Skin epidermis (tissue), 12 donors: ENCODE measurements around the gene KMO.

ENCODE experiments used
- H3K27ac ChIP-seq, 21 experiments: fragments of 200-600 bp; sonication (generic) in 11 of 21; one replicate each; pipeline ENCODE4 v1.5.0; 2020; ENCODE audit warnings: mild to moderate bottlenecking in 3 of 21, inconsistent platforms in 2 of 21, moderate library complexity in 2 of 21
- H3K4me3 ChIP-seq, 7 experiments: fragments of 200-600 bp; sonication (generic) in 2 of 7; one replicate each; pipeline ENCODE4 v1.5.0; 2020; ENCODE audit warnings: inconsistent platforms in 2 of 7, mild to moderate bottlenecking in 2 of 7, moderate library complexity in 1 of 7

KMO gene

DNA sequence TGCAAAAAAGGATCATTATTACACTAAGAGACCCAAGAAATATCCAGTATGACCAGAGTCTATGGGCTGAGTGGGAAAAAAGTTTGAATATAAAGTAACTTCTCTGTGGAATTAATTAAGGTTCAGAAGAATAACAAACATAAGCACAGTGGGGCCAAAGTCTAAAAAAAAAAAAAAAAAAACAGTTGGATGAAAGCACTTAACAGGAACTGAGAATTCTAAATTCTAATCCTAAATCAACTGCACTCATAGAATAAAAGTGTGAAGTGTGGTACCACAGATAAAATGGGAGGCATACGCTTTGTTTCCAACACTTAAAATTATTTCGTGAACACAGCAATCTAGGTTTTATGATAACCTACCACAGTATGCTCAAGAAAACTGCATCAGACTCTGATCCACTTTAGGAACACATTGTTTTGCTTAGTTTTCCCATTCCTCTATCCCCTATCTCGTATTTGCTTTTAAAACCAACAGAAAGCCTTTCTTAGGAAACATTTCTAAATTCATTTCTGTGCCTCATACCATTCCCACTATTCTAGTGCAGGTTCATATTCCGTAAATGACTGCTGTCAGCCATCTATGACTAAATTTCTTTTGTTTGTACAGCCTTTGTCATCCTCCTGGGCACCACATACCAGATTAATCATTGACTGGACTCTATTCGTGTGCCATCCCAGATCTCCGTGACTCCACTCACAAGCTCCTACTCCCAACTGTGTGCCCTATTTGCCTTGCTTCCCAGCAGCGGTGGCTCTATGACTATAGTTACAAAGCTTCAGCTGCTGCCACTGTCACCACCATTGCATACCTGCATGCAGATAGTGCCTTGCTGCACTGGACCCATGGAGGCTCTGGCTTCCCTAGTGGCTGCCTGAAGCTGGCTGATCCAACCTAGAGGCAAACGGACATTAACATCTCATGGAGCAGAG is 83.1 kb downstream of the KMO start:
- no peak overlapping the region for H3K4me3 ChIP-seq
- no peak overlapping the region for H3K27ac ChIP-seq

DNA sequence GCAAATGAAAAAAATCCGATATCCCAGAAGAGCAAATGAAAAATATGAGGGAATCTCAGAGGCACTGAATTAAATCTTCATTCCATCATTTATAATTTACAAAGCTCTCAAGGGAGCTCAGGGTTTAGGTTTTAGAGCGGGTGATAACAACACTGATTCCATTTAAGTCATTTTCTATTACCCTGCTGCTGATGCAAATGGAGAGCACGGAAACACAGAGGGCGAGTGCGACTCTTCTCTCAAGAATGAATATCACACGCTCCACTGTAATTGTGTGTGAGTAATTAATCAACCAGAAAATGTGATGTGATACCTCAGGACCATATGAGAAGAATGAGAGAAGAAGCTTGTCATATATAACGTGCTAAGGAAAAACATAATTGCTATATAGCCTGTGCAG is 85.2 kb downstream of the KMO start:
- Histone ChIP-seq H3K27ac (no peak overlapping the region), H3K4me3 (no peak overlapping the region)

DNA sequence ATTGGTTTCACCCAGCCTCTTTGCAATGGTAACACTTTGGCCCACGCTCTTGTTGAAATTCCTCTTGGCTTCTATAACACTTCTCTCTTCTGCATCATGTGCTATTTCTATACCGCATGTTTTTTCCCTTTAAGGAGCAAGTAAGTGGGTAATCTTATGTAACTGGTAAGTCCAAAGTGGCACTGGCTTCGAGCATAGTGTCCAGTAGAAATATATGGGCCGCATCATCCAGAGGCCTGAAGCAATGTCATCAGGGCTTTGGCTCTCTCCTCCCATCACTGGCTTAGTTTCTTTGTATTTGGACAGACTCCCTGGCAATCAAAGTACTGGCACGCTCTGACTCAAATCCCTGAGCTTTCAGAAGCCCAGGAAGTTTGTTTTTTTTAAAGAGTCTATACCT is 90.5 kb downstream of the KMO start:
- H3K4me3 ChIP-seq, result no peak overlapping the region

DNA sequence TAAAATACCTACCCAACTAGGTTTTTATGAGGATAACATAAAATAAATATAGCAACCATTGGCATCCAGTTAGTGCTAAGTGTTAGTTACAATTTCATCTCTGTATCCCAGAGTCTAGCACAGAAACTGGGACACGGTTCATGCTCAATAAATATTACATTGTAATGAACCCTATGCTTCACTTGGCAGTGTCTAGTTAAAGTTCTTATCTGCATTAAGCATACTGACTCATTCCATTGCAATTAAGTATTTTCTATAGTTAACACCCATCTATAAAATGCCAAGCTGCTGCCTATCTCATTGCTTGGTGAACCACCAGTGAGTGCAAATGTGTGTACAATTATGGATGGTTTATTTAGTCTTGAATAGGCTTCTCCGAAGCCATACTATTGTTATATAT is 92.8 kb downstream of the KMO start:
- no peak overlapping the region for H3K27ac ChIP-seq
- H3K4me3 ChIP-seq, result no peak overlapping the region

More for the DNA sequence above, 90.5 kb downstream of the KMO start:
- H3K27ac ChIP-seq, result no peak overlapping the region

DNA sequence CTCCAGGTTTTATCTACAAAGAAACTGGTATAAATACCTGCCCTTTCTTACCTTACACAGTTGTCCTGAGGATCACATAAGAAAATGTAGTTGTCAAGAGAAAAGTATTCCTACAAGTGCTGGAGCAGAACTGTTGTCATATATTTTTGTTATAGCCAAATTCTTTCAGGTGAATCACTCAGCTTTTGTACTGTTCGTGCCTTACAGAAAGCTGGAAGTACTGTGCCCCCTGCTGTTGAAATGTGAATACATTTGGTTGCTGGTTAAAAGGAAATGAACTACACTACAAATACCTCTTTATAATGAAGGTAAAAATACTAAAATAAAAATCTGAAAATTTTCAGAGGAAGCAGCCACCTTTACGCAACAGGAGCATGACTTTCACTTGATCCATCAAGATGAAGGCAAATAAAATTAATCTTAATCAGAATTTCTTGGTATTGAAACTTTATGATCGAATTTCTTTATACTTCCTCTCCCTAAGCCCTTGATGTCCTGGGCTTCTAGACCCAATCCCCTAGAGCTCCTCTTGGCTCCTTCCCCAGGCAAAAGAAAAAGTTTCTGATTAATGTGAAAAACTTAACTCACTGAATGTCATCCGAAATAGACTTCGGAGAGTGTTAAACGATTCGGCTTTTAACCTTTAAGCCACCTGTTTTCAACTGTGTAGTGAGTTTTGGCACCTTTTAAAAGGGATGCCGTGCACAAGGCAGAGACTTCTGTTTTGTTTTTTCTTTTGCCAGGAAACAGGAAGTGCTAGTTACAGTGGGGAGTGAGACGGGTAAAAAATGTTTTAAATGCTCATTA is 95.5 kb downstream of the KMO start:
- Histone ChIP-seq H3K27ac (peak overlapping the region in 1 of 21 experiments; percentile 44), H3K4me3 (no peak overlapping the region)

DNA sequence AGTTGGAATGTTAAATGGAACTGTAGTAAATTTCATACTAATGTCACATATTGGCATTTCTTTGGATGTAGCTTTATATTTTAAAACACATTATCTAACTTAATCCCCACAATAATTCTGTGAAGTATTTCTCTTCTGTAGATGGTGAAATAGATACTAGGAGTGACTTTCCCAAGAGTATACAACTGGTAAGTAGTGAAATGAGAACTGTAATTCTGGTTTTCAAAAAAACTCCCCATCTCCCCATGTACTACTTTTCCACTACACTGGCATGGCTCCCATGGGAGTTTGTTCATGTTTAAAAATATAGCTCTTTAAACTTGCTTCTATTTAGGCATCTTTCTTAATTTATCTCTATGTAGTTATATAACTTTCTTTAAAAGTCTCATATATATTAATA is 97.8 kb downstream of the KMO start:
- H3K27ac ChIP-seq, result no peak overlapping the region

DNA sequence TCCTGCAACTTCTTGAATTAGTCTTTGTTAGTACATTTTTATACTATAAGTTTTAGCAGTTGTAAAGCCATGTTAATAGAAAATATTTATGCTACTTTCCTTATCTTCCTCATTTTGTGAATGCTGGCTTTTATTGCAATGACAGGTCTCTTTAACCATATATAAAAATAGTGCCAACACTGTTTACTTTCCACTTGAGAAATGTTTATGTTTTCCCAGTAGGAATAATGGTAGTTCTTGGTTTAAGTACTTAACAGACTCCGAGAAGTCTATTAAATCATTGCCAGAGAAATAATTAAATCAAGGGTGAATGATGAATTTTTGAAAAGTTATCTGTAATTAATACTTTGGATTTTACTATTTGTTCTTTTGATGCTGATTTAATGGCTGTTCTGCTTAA is 98.3 kb downstream of the KMO start:
- no peak overlapping the region for H3K4me3 ChIP-seq
- H3K27ac ChIP-seq, result no peak overlapping the region

More for the DNA sequence above, 97.8 kb downstream of the KMO start:
- no peak overlapping the region for H3K4me3 ChIP-seq

DNA sequence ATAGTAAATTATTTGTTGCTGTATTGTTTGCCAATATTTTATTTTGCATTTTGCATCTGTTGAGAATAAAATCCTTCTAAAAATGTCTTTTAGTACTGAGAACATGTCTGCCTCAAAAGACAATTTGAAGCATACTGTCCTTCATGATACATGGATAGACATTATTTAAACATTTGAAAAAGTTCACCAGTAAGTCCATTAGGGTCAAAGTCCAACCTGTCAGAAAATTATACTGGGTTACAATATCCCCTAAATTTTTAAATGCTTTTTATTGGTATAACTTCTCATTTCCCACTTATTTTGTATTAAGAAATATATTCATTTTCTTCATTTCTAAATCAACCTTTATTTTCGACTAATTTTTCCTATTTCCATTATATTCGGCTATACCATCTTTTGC is 98.7 kb downstream of the KMO start:
- H3K4me3 ChIP-seq, result no peak overlapping the region
- H3K27ac ChIP-seq, result no peak overlapping the region

DNA sequence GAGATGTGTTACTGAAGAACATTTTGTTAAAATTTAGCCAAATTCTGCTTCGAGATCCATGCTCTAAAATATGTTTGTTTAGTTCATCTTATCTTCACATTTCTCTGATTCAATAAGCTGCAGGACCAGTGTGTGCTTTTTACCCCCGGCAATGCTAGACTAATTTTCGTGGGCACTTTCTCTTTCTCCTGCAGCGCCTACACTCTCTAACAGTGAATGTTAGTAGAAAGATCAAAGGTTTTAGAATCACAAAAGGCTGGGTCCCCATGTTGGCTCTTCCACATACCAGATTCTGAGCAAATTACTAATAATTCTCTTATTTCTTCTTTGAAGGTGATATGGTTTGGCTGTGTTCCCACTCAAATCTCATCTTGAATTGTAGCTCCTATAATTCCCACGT is 99.5 kb downstream of the KMO start:
- Histone ChIP-seq H3K4me3 (no peak overlapping the region), H3K27ac (no peak overlapping the region)

DNA sequence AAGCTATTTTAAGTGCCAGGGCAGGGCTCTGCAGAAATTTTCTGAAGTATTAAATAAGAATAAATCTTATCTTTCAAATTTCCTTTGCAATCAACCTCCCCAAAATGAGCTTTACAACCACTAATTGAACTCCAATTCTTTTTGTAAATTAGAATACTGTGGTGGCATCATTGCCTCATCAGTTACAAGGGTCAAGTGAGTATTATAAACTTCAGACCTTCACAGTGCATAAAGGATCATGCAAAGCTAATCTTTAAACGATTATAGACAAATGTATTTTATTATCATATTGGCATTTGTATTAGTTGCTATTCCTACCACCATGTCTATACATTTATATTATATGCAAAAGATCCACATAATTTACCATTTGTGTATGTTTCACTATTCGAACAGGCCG is 100.8 kb downstream of the KMO start:
- Histone ChIP-seq H3K4me3 (no peak overlapping the region), H3K27ac (no peak overlapping the region)

DNA sequence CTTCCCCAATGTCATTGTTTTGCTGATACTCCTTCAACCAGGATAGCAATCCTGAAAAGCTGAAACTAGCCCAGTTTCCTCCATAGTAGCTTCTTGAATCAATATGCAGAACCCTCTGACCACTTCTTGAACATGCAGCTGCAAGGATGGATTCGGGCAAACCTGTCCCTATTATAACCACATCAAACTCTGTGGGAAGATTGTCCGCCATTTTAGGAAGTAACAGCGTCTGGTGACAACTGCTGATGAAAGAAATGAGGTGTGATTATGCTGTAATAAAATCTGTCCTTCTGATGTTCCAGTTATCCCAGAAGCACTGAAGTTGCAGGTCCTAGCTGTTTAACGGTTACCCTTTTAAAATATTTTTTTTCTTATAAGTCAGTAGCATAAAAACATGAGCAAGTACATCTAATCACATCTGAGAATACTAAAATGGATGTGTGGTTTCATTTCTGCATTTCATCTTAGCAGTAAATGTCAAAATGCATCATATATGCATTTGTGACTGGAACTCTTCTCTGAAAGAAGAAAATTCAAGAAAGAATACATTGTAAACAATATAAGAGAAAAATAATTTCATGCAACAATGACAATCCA is 103.5 kb downstream of the KMO start:
- H3K27ac ChIP-seq, result no peak overlapping the region
- no peak overlapping the region for H3K4me3 ChIP-seq

DNA sequence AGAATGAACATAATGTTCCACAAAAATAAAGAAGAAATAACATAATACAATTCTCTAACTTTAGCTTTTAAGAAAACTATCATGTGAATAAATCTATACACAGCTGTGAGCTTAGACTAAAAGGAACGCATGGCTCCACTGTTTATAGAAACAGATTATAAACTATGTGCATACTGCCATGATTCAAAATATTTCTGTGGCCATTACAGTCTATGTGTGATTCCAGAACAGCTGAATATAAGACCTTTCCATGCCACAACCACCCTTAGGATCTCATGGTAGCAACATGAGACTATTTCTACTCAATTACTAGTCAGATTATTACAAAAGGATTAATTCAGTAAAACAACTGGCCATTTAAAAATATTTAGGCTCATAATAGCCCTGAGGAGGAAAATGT is 104.1 kb downstream of the KMO start:
- Histone ChIP-seq H3K27ac (no peak overlapping the region), H3K4me3 (no peak overlapping the region)

DNA sequence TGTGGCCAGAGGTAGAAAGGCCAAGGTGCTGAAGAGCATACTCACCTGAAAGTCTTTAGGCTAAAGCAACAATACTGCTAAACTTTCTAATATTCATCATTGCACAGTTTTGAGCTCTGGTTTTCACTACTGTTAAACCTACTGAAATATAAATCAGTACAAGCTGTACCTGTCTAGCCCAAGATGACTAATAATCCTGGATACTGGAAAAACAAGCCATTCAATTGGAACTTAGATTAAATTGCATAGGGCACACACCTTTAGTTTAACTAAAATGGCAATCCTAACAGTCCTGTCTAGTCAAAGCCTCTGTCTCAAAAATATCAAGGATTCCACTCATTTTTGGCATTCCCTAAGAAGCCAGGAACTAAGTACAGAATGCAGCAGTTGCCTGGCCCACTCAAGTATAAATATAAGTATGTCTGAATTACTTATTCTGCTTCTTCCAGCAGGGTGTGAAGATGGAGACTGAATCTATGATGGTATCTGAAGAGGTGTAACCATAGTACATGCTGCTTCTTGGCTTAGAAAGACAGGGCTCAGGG is 104.9 kb downstream of the KMO start:
- Histone ChIP-seq H3K27ac (no peak overlapping the region), H3K4me3 (no peak overlapping the region)

DNA sequence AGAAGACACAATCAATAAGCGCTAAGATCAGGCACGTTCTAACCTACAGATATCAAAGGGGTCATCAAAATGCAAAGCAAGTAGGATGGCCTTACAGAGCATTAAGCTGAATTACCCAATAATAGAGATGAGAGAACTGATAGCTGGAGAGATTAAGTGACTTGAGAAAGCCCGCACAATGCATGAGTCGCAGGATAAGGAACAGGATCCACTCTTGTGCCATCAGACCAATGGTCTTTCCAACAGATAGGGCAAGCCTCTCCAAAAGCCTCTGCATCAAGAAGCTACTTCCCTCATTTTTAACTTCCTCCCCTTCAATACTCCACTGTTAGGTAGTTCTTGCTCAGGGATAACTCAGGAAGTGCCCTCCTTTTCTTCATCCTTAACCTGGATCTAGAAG is 105.4 kb downstream of the KMO start:
- Histone ChIP-seq H3K4me3 (no peak overlapping the region), H3K27ac (no peak overlapping the region)

DNA sequence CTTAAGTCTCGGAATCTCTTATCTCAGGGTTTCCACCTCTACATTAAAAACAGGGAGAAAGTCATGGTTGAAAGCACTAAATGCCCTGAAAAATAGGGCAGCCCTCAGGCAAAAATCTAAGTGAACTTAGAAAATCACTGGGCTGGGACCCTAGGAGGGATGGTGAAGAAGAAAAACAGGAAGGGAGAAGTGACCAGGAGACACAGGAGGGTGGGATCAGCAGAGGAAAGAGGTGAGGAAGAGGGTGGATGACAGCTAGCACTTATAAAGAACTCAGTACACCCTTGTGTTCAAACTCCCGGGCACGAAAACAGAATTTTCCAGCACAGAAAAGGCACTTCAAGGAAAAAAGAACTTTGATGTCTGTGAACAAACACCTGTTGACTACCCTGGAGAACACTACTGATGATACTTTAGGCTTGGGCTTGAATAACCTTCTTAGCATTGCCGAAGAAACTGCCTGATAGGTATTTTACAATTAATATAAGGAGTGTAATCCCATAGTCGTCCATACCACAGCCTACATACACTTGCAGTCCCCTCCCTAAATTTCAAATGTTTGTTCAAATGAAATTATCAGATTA is 106.0 kb downstream of the KMO start:
- Histone ChIP-seq H3K4me3 (peak overlapping the region in 1 of 7 experiments; percentile 0), H3K27ac (no peak overlapping the region)

DNA sequence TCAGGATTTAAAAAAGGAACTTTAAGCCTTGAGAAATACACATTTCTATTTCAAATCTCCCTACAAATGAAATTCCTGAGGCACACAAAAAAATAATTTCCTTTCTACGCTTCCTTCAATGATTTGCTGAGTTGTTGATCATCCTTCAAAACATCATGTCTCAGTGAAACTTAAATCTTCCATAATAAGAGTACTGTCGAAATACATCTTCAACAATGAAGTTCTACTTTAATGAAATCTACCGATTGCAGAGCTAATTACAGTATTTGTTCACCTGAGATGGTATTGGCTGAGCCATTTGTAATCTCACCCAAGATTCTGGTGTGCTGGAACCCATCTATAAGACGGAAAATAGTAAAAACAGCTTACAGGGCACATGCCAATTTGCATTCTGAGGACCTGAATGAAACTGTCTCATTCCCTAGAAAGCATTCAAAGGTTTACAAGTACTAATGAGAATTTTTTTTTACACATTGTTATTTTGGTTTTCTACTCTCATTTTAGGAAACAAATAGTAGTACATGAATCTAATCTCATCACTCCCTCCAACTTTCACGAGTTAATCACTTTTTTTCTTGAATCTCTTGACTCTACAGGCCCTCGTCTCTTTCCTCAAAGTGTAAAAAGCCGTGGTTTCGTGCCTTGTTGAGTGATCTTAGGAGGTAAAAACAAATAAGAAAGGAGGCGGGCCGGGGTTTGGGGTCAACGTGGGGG is 106.9 kb downstream of the KMO start:
- H3K4me3 ChIP-seq, result peak overlapping the region; percentile 75 to 98 (median 82)
- peak overlapping the region in 19 of 21 experiments; percentile 38 to 92 (median 80) for H3K27ac ChIP-seq

DNA sequence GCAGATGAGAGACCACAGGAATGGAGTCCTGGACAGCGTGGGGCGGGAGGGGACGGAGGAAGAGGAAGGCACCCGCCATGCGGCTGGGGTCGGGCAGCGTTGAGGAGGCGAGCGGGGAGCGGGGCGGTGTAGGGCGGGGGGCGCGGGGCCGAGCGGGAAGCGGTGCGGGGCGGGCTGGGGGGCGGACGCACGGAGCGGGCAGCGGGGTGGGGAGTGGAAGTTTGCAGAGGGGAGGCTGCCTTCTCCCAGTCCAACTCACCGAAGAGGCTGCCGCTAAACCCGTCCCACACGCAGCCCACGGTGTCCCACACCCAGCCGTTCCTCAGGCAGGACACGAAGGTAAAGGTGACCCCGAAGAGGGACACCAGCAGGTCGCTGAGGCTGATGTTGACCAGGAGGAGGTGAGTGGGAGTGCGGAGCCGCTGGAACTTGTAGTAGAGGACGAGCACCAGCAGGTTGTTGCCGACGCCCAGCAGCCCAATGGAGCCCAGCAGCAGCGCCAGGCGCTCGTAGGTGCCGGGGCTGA is 107.5 kb downstream of the KMO start:
- Histone ChIP-seq H3K4me3 (peak overlapping the region; percentile 75 to 98 (median 82)), H3K27ac (peak overlapping the region; percentile 38 to 92 (median 80))

DNA sequence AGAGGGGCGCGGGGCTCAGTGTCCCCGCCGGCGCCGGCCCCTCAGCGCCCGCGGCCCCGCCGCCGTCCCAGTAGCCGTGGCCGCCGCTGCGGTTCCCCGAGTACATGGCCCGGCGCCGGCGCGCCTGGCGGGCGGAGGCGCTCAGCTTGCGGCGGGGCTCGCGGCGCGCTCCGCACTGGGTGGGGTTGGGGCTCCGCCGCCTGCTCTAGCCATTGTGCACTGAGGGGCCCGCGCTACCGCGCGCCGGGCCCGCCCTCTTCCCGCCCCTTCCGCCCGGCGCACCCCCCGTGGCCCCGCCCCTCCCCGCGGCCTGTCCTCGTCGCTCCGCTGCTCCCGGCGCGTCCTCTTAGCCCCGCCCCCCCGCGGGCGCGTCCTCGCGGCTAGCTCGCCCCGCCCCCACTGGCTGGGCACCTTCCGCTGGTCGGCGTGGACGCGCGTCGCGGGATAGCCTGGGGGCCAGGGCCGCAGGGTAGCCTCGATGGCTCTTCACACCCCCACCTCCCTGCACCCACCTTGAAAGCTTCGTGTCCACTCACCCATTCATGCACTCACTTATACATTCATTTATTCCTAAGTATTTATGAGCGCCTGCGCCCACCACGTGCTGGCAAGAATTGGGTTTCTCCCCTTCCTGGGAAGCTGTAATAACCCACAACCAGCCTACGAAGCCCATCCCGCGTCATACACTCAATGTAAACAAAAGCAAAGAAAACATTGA is 108.1 kb downstream of the KMO start, which contains the start of the genes CHML and OPN3:
TSS of gene CHML (minus strand) at position 221 of the 718 bp plus-strand sequence. CDS start 4,603 bp downstream, outside the sequence.
TSS of gene OPN3 (minus strand) at position 221 of the 718 bp plus-strand sequence. CDS start at position 106, 115 bp downstream.
- peak within 1 kb of the TSS; percentile 75 to 98 (median 82) for H3K4me3 ChIP-seq
- H3K27ac ChIP-seq, result peak within 1 kb of the TSS; percentile 38 to 92 (median 80)
